ENCODE data around the gene PRKCD.

PRKCD gene

DNA sequence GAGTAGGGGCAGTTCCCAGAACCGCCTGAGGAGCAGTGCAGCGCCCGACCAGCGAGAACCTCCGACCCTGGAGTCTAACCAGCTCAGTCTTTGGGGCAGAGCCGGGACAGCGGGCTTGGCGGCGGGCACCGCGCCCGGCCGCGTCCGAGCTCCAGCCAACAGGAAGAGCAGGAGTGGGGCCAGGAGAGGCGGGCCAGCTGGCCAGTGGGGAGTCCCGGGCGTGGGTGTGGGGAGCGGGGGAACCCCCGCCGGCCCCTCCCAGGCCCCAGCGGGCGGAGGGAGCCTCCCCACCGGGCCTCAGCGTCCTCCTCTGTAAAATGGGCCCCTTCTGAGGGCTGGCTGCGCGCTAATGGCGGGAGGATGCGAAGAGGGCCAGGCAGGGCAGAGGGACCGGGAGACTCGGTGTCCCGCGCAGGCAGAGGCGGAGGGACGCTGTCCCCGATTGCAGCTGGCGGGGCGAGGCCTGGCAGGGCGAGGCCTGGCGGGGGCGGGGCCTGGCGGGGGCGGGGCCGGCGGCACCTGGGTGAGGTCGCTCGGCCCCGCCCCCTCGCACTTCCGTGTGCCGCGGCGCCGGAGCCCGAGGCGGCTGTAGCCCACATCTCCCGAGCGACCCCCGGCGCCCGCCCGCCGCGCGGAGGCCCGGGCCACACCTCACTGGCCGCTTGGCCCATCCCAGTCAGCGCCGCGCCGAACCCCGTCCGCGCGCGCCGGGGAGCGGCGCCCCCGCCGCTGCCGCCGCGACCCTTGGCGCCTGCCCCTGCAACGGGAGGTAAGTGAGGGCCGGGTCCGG, at the start of gene PRKCD:
Gene PRKCD, plus strand, starts transcription at position 550 of the 790 bp plus-strand sequence. CDS start 17,214 bp downstream, outside the sequence.
- Mint-ChIP-seq H3K9me3 (no peaks in the 10 kb centered on the region), H3K36me3 (peaks cover 10 to 22% of the 10 kb centered on the region in 2 donors), H3K4me3 (peak within 1 kb of the TSS; percentile 92 to 99), H3K27ac (peak within 1 kb of the TSS; percentile 97), H3K27me3 (peaks cover 5 to 17% of the 10 kb centered on the region in 2 donors), H3K4me1 (peaks cover 43 to 65% of the 10 kb centered on the region in 2 donors)
- DNase-seq (peak; percentile 69), ATAC-seq (replicated peaks) (peak; percentile 58 to 62)

DNA sequence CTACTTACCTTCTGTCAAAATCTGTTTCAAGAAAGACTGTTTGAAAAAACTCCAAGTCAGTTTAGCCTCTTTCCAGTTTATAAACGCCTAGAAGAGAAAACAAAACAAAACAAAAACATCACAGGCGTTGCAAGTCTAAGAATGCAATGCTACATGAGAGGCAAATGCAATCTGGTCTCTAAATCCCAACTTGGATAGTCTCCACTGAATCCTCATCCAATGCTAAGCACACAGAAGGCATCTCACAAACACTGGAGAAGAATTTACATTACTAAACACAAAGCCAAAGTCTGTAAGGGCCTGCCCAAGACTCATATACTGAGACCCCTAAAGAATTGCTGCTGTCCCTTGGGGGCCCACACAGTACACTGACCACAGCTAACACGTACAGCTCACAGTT, 49.2 kb upstream of the PRKCD start:
- Mint-ChIP-seq H3K9me3 (no peaks in the 10 kb centered on the region), H3K4me1 (no peaks in the 10 kb centered on the region), H3K4me3 (no peak overlapping the region), H3K27ac (no peak overlapping the region), H3K27me3 (no peaks in the 10 kb centered on the region), H3K36me3 (peaks cover 21 to 25% of the 10 kb centered on the region in 2 donors)
- DNase-seq = no peak
- no peak for ATAC-seq (replicated peaks)

DNA sequence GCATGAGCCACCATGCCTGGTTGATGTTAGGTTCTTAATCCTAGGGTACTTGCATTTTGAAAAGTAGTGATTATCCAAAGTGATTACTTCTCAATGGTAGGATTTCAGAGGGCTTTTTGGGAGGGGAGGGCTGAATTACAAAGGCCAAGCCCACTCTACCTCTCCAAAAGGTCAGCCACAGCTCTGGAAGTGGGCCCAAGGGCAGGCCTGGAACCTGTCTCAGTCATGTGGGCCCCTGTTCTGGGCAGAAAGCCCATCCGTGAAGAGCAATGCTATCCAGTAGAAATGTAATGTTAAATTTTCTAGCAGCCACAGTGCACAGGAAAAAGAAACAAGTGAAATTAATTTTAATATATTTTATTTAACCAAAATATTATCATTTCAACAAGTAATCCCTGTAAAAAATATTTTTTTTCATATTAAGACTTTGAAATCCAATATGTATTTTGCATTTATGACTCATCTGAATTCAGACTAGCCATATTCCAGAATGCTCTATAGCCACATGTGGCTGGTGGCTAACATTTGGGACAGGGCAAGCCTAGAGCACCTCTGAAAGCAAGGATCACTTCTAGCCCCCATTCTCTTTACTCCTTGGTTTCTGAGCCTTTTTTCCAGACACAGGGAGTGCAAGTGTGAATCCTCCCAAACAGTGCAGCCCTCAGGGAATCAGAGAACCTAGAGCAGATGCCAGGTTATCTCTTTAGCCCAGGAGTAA, 47.6 kb upstream of the PRKCD start:
- no peak overlapping the region for H3K27ac Mint-ChIP-seq
- DNase-seq (no peak), ATAC-seq (replicated peaks) (peak in 1 of 2 donors; percentile 14)
- H3K4me1 Mint-ChIP-seq = no peaks in the 10 kb centered on the region
- H3K27me3 Mint-ChIP-seq = no peaks in the 10 kb centered on the region
- no peak overlapping the region for H3K4me3 Mint-ChIP-seq
- H3K9me3 Mint-ChIP-seq = no peaks in the 10 kb centered on the region
- H3K36me3 Mint-ChIP-seq = peaks cover 24 to 28% of the 10 kb centered on the region in 2 donors

DNA sequence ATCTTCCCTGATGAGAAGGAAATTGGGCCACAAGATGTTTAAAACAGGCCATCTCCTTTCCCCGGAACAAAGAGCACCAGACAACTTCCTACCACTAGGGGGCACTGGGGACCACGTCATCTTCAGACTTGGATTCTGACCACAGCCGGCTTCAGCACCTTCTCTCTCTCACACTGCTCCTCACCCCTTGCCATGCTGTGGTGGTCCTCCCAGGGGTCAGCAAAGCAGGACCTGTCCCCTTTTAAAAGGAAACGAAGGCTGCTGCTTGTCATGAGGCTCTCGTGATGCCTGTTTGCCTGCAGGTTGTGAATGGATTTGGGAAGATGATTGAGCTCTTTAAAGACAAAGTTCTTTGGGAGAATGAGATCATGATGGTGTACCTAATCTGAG, 47.0 kb upstream of the PRKCD start:
- no peak overlapping the region for H3K27ac Mint-ChIP-seq
- no peak overlapping the region for H3K4me3 Mint-ChIP-seq
- peak; percentile 66 for DNase-seq
- H3K4me1 Mint-ChIP-seq = no peaks in the 10 kb centered on the region
- peak; percentile 97 to 98 for ATAC-seq (replicated peaks)
- H3K9me3 Mint-ChIP-seq = no peaks in the 10 kb centered on the region
- H3K27me3 Mint-ChIP-seq = no peaks in the 10 kb centered on the region
- H3K36me3 Mint-ChIP-seq = peaks cover 21 to 29% of the 10 kb centered on the region in 2 donors

DNA sequence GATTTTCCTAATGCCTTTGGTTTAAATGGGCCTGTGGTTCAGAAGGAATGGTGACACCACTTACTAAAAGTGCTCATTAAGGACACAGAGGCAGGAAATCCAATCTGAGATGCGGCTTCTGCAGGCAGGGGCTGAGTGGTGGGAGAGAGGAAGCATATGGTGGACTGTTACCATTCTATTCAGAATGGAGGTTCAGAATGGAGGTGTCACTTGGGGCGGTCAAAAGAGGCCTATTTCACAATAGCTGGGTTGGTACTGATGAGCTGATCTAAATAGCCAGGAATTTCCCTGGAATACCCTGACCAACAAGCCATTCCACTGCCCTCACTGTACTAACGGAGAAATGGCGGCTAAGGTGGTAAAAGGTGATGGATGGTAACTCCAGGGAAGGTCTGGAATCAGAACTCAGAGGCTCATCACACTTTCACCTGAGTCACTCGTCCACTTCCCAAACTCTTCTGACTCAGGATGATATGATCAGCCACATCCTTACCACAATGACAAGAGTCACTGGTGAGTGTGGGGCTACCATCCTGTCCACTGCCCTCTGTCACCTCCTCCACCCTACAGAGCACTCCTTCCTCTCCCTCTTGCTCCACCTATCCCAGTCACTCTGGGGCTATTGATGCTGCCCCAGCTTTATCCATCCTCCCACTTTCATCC, 46.5 kb upstream of the PRKCD start:
- peaks cover 20 to 26% of the 10 kb centered on the region in 2 donors for H3K36me3 Mint-ChIP-seq
- no peaks in the 10 kb centered on the region for H3K4me1 Mint-ChIP-seq
- no peak for DNase-seq
- no peak overlapping the region for H3K4me3 Mint-ChIP-seq
- no peaks in the 10 kb centered on the region for H3K27me3 Mint-ChIP-seq
- H3K27ac Mint-ChIP-seq = no peak overlapping the region
- H3K9me3 Mint-ChIP-seq = no peaks in the 10 kb centered on the region
- ATAC-seq (replicated peaks) = no peak

DNA sequence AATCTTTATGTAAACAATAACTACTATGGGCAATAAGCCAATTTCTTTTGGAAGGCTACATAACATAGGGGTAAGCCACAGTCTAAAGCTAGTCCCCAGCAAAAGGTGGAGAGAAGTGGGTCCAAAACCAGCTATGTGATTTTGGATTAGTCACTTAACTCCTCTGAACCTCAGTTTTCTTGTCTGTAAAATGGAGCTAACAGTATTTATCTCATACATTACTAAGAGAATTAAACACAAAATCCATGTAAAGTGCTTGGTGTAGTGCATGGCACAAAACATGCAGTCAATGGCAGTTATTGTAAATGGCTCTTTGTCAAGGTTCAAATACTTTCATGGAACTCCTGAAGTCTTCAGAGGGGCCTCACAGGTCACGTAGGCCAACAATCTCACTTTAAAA, 44.1 kb upstream of the PRKCD start:
- Mint-ChIP-seq H3K27me3 (no peaks in the 10 kb centered on the region), H3K4me3 (no peak overlapping the region), H3K36me3 (peaks cover 15 to 22% of the 10 kb centered on the region in 2 donors), H3K9me3 (no peaks in the 10 kb centered on the region), H3K4me1 (peaks cover 0 to 4% of the 10 kb centered on the region in 2 donors), H3K27ac (no peak overlapping the region)
- DNase-seq = no peak
- no peak for ATAC-seq (replicated peaks)

DNA sequence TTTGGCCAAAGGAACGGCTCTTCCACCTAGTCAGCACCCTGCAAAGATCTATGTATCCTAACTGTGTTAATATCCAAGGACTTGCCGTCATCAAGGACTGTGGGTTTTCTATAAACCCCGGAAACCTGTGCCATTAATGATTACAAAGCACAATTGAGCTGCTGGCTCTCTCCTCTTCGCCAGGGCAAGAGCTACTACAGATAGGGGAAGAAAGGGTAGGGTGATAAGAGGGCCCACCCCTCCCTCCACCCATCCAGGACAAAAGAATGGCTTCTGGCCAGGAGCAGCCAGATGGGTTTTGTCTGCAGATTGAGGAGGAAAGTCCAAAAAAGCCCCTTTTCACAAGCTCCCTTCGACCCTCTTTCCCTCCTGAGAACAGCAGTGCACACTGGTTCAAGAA, 40.7 kb upstream of the PRKCD start:
- Mint-ChIP-seq H3K27ac (no peak overlapping the region), H3K4me1 (peaks cover 0 to 4% of the 10 kb centered on the region in 2 donors), H3K27me3 (no peaks in the 10 kb centered on the region), H3K4me3 (no peak overlapping the region), H3K9me3 (no peaks in the 10 kb centered on the region), H3K36me3 (peaks cover 37 to 45% of the 10 kb centered on the region in 2 donors)
- DNase-seq = no peak
- ATAC-seq (replicated peaks) = no peak

DNA sequence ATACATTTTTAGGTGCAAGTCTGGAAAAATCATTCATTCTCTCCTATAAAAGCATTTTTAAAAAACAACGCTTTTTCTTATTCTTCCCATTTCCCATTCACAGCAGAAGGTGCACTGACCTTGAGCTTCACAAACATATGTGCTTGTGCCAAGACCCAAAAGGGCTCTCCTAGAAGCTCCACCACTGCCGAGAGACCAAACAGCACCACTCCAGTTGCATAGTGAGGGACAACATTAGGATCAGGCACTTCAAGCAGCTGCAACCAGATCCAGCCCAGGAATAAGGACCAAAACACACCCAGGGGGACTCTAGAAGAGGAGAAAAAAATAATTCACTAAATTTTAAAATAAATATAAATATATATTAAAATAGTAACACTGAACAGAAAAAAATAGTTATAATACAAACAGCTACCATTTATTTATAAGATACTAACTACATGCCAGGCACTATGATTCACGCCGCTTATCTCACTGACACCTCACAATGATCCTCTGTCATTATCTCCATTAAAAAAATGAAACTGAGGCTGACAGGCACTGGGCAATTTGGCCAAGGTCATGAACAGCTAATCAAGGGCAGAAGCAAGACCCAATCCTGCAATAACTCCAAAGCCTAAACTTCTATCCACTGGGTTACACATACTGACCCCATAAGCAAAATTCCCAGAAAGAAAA, 38.6 kb upstream of the PRKCD start:
- no peaks in the 10 kb centered on the region for H3K27me3 Mint-ChIP-seq
- no peak for ATAC-seq (replicated peaks)
- DNase-seq = no peak
- H3K36me3 Mint-ChIP-seq = peaks cover 39 to 53% of the 10 kb centered on the region in 2 donors
- no peaks in the 10 kb centered on the region for H3K9me3 Mint-ChIP-seq
- H3K4me3 Mint-ChIP-seq = no peak overlapping the region
- no peak overlapping the region for H3K27ac Mint-ChIP-seq
- H3K4me1 Mint-ChIP-seq = peaks cover 4% of the 10 kb centered on the region in 2 donors

DNA sequence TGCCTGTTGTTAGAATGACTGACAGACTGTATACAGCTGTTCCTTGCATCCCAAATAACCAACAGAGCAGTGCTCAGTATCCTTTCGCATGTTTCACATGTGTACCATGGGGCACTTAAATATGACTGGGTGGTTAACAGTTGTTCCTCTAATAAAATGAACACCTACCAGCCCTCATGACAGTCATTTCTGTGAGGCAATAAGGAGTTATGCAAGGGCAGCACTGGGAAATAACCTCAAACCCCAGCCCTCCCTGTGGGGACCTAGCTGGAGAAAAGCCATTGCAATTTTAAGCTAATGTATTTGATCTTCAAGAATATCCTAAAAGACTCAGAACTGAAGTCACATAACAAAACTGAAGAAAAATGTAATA, 38.1 kb upstream of the PRKCD start:
- ATAC-seq (replicated peaks) (no peak), DNase-seq (no peak)
- H3K27ac Mint-ChIP-seq = no peak overlapping the region
- H3K9me3 Mint-ChIP-seq = no peaks in the 10 kb centered on the region
- no peaks in the 10 kb centered on the region for H3K27me3 Mint-ChIP-seq
- H3K4me3 Mint-ChIP-seq = no peak overlapping the region
- peaks cover 4% of the 10 kb centered on the region in 2 donors for H3K4me1 Mint-ChIP-seq
- peaks cover 39 to 52% of the 10 kb centered on the region in 2 donors for H3K36me3 Mint-ChIP-seq

DNA sequence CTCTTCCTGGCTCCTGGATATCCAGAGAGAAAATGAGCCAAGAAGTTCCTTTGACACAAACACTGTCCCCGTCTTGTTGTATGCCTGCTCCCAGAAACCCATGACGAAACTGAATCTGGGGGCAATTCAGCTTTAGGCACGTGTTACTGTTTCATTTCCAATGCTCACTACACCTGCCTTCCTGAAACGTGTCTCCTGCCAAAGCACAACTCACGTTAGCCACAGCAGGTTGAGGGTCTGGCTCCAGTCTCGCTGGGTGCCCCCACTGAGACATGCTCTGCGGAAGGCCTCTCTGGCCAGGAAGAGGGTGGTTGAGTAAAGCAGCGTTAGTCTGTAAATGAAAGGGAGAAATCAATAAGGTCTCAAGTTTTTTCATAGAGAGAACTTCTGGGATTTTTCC, 37.5 kb upstream of the PRKCD start:
- Mint-ChIP-seq H3K4me3 (no peak overlapping the region), H3K36me3 (peaks cover 33 to 46% of the 10 kb centered on the region in 2 donors), H3K4me1 (peaks cover 4% of the 10 kb centered on the region in 2 donors), H3K27ac (peak overlapping the region; percentile 31), H3K9me3 (no peaks in the 10 kb centered on the region), H3K27me3 (no peaks in the 10 kb centered on the region)
- DNase-seq (no peak), ATAC-seq (replicated peaks) (no peak)

DNA sequence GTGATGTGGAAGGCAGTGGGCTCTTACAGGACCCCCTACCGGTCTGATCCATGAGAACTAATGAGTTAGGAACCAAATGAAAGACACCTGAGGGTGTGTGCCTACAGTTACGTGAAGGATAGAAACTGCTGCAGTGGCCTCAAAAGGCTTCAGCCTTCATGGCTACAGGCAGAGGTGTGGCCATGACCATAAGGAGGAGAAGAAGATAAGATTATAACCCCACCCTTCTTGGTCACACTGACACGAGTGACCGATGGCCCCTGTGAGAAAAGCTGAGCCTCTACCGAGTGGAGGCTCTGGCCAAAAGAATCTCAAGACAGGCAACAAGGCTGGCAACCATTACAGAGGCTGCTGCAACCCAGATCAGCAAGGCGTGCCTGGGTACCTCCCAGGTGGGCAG, 37.1 kb upstream of the PRKCD start:
- no peak for DNase-seq
- H3K4me1 Mint-ChIP-seq = peaks cover 4% of the 10 kb centered on the region in 2 donors
- H3K4me3 Mint-ChIP-seq = no peak overlapping the region
- H3K9me3 Mint-ChIP-seq = no peaks in the 10 kb centered on the region
- H3K36me3 Mint-ChIP-seq = peaks cover 31 to 44% of the 10 kb centered on the region in 2 donors
- ATAC-seq (replicated peaks) = no peak
- peak overlapping the region; percentile 31 for H3K27ac Mint-ChIP-seq
- H3K27me3 Mint-ChIP-seq = no peaks in the 10 kb centered on the region

DNA sequence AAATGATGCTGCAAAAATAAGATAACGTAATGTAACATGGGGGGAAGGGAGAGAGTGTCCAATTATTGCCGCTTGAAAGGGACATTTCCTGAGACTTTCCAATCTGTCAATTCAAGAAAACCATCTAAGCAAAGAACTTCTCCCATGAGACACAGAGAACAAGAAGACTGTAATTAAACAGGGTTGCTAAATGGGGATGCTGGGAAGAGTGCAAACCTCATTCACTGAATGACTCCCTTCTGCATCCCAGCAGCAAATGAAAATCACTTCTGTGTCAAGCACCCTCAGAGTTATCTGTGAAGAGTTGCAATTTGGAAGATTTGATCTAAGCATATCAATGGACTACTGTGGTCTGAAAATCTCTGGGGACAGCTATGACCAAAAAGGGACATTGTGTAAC, 34.4 kb upstream of the PRKCD start:
- Mint-ChIP-seq H3K9me3 (no peaks in the 10 kb centered on the region), H3K27ac (no peak overlapping the region), H3K4me3 (no peak overlapping the region), H3K4me1 (peaks cover 11 to 13% of the 10 kb centered on the region in 2 donors), H3K36me3 (peaks cover 27 to 35% of the 10 kb centered on the region in 2 donors), H3K27me3 (no peaks in the 10 kb centered on the region)
- ATAC-seq (replicated peaks) (no peak), DNase-seq (no peak)

DNA sequence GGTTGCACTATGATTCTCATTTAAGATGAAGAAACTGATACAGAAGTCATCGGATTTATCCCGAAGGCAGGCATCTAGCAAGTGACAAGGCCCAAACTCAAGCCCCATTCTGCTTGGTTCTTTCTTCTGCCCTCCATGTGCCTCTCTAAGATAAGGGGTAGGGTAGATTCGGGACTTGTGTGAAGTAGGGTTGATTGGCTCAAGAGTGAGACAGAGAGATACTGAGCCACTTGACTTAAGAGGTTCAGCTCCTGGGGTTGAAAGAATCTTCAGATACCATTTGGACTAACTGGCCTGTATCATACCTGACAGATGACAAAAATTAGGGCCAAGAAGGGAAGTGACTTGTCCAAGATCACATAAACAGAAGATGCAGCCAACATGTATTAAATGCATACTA, 31.7 kb upstream of the PRKCD start:
- peaks cover 13 to 16% of the 10 kb centered on the region in 2 donors for H3K36me3 Mint-ChIP-seq
- no peak for ATAC-seq (replicated peaks)

More for the DNA sequence above, 31.7 kb upstream of the PRKCD start:
- Mint-ChIP-seq H3K9me3 (no peaks in the 10 kb centered on the region), H3K27me3 (no peaks in the 10 kb centered on the region), H3K4me3 (peak overlapping the region; percentile 91 to 96), H3K4me1 (peaks cover 11 to 13% of the 10 kb centered on the region in 2 donors), H3K27ac (peak overlapping the region; percentile 98)
- no peak for DNase-seq
